Mesodermal cell (in vitro differentiated cells): Measurements from ENCODE around the gene ZCCHC3.

Experiments used
- H3K27ac ChIP-seq: 2 replicates; pipeline ENCODE4 v1.7.0; 2013; ENCODE audit warnings: mild to moderate bottlenecking, low read depth, low read length, moderate library complexity; ENCODE audit not compliant: severe bottlenecking
- H3K36me3 ChIP-seq: 2 replicates; pipeline ENCODE4 v1.7.1; 2013; ENCODE audit warnings: mild to moderate bottlenecking, low read length, moderate library complexity; ENCODE audit not compliant: control insufficient read depth, insufficient read depth
- H3K4me1 ChIP-seq: one replicate; pipeline ENCODE4 v1.7.1; 2013; ENCODE audit warnings: mild to moderate bottlenecking, low read length; ENCODE audit not compliant: insufficient read depth, control insufficient read depth, poor library complexity, severe bottlenecking
- H3K4me3 ChIP-seq: 2 replicates; pipeline ENCODE4 v1.7.0; 2013; ENCODE audit warnings: low read length, control low read depth, mild to moderate bottlenecking; ENCODE audit not compliant: insufficient read depth, poor library complexity, severe bottlenecking; ENCODE audit errors: extremely low read depth
- H3K9me3 ChIP-seq: 2 replicates; pipeline ENCODE4 v1.7.1; 2013; ENCODE audit warnings: mild to moderate bottlenecking, low read length, moderate library complexity; ENCODE audit not compliant: control insufficient read depth
- WGBS, 2 experiments: methylation state at CpG; one replicate each; pipeline ENCODE4 v1.1.5; 2013; ENCODE audit warnings: missing lambda C conversion rate in 2 of 2; ENCODE audit not compliant: insufficient coverage in 2 of 2; 5-methylcytosine and 5-hydroxymethylcytosine counted together

ZCCHC3 gene

DNA sequence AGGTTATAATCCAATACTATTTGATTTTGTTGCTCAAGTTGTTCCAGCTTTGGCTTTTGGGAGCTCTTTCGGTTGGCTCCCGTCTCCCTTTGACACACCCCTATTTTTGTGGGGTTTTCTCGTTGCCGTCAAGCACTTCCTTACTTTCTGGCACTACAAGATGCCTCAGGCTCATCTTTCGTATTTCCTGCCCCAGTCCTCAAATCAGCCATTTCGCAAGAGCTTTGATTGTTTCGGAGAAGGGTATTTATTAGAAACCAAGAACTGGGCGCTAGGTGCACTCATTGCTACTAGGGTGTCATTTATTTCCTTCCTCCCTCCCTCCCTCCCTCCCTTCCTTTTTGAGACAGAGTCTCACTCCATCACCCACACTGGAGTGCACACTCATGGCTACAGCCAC is 14.7 kb downstream of the ZCCHC3 start:
- Histone ChIP-seq H3K36me3 (no peaks in the 10 kb centered on the region), H3K27ac (no peak overlapping the region), H3K4me1 (peaks cover 16% of the 10 kb centered on the region), H3K9me3 (no peaks in the 10 kb centered on the region), H3K4me3 (no peak overlapping the region)
- 97 to 100% methylated on average over 3 to 5 of the region's 8 CpGs for WGBS, 2 experiments

DNA sequence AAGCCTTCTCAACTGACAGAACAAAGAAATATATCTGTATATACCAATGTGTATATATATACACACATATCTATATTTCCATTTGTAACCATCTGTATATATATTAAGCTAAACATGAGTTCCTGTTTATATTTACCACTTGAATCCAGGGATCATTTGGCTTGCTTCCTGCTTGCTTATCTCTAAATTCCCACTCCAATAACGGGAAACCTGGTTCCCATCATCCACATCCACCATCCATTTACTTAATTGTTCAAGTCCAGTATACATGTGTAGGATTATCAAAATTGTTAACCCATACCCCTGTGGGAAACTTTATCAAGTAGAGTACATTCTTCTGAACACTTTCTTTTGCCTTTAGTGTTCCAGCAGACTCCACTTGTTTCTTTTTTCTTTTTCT is 15.5 kb downstream of the ZCCHC3 start:
- H3K27ac ChIP-seq: no peak overlapping the region
- no peaks in the 10 kb centered on the region for H3K9me3 ChIP-seq
- H3K4me1 ChIP-seq: peaks cover 15% of the 10 kb centered on the region
- H3K36me3 ChIP-seq: no peaks in the 10 kb centered on the region
- WGBS, 2 experiments: 100% methylated on average over 1 of the region's 1 CpG; no CpG with 5 or more reads in 1 of the 2 experiments
- H3K4me3 ChIP-seq: no peak overlapping the region

DNA sequence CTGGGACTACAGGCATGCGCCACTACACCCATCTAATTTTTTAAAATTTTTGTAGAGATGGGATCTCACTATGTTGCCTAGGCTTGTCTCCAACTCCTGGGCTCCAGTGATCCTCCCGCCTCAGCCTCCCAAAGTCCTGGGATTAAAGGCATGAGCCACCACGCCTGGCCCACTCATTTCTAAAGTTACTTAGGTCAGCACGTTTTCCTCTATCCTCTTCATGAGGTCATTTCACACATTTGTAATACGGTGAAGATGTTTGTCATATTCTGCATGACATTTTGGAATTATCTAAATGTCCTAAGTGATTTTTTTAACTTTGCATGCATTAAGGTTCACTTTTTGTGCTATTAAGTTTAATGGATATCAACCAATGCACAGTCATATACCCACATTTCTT is 16.0 kb downstream of the ZCCHC3 start:
- 93 to 94% methylated on average over 3 of the region's 5 CpGs for whole genome bisulfite sequencing, 2 experiments
- Histone ChIP-seq H3K9me3 (no peaks in the 10 kb centered on the region), H3K27ac (no peak overlapping the region), H3K36me3 (no peaks in the 10 kb centered on the region), H3K4me3 (no peak overlapping the region), H3K4me1 (peaks cover 10% of the 10 kb centered on the region)

GRCh38 chr20:313948-314347 is 16.6 kb downstream of the ZCCHC3 start:
- H3K4me3 ChIP-seq: no peak overlapping the region
- H3K9me3 ChIP-seq: no peaks in the 10 kb centered on the region
- H3K27ac ChIP-seq: no peak overlapping the region
- H3K4me1 ChIP-seq: peaks cover 5% of the 10 kb centered on the region
- H3K36me3 ChIP-seq: no peaks in the 10 kb centered on the region

DNA sequence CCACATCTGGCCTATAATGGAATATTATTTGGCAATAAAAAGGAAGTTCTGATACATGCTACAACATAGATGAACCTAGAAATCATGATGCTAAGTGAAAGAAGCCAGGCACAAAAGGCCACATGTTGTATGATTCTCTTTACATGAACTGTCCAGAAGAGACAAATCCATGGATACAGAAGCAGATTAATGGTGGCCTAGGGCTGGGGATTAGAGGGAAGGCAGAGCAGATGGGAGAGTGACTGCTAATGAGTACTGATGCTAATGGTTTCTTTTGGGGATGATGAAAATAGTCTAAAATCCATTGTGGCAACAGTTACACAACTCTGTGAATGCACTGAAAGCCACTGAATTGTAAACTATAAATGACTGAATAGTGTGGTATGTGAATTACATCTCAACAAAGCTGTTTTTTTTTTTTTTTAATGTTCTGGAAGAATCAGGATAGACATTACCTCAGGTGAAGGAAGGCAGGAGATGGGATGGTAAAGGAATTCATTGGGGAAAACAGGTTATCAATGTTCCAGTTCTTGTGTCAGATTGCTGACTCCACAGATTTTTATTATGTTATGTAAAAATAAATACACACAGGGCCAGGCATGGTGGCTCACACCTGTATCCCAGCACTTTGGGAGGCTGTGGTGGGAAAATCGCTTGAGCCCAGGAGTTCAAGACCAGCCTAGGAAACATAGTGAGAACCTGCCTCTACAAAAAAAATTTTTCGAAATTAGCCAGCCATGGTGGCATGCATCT is 19.1 kb downstream of the ZCCHC3 start:
- Histone ChIP-seq H3K27ac (no peak overlapping the region), H3K9me3 (peaks cover 4% of the 10 kb centered on the region), H3K4me1 (no peaks in the 10 kb centered on the region), H3K4me3 (no peak overlapping the region), H3K36me3 (peaks cover 4% of the 10 kb centered on the region)
- WGBS, 2 experiments: 91% methylated on average over 2 of the region's 2 CpGs

GRCh38 chr20:324177-325044 is 27.0 kb downstream of the ZCCHC3 start:
- Histone ChIP-seq H3K4me1 (peaks cover 5% of the 10 kb centered on the region), H3K36me3 (peaks cover 18% of the 10 kb centered on the region), H3K27ac (peak overlapping the region; percentile 93), H3K9me3 (peaks cover 4% of the 10 kb centered on the region), H3K4me3 (peak overlapping the region; percentile 71)
- WGBS, 2 experiments: 0% methylated on average over 46 to 51 of the region's 69 CpGs

DNA sequence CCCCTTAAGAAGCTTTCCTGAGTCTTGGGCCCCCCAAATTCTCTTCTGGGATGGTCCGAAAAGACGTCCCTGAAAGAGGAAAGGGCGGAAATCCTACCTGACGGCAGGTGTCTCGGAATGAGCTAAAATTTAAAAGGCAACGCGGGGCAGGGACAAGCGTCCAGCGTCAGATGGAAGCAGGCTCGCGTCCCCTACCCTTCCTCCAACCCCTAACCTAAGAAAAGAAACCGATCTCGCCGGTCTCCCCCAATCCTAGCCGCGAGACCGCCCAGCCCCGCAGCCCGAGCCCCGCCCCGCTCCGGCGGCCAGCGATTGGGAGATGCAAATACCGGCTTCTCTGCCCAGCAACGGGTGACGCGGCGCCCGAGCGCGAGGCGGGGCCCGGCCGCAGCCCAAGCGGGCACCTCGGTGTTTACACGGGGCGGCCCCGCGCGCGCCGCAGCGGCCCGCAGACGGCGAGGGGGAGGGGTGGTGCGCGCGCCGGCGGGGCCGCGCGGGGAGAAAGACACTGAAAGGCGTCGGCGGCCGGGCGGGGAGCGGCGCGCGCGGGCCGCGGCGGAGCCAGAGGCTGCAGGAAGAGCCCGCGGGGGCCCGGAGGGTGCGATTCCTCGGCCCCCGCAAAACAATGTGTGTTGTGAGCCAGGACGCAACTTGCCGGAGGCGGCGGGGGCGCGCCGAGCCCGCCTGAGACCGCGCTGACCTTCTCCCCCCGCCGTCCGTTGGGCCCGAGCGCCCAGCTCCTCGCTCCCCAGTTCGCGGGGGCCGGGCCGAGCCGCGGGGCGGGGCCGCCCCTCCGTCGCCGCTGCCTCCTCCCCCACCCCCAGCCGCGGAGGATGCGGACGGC is 27.9 kb downstream of the ZCCHC3 start, which contains the start of gene SOX12:
SOX12 (plus strand) TSS at position 508 of the 844 bp plus-strand sequence. CDS start 373 bp downstream, outside the sequence.
- Histone ChIP-seq H3K9me3 (peaks cover 3% of the 10 kb centered on the region), H3K4me3 (peak within 1 kb of the TSS; percentile 84), H3K4me1 (peaks cover 12% of the 10 kb centered on the region), H3K27ac (peak within 1 kb of the TSS; percentile 93), H3K36me3 (peaks cover 25% of the 10 kb centered on the region)
- 0% methylated on average over 63 to 88 of the region's 106 CpGs for WGBS, 2 experiments

GRCh38 chr20:325889-326644 is 28.7 kb downstream of the ZCCHC3 start:
- Histone ChIP-seq H3K9me3 (no peaks in the 10 kb centered on the region), H3K4me3 (peak overlapping the region; percentile 84), H3K27ac (peak overlapping the region; percentile 89), H3K4me1 (peaks cover 15% of the 10 kb centered on the region), H3K36me3 (peaks cover 22% of the 10 kb centered on the region)
- WGBS, 2 experiments: 1% methylated on average over 76 to 85 of the region's 103 CpGs

- peak overlapping the region; percentile 84 for H3K4me3 ChIP-seq
- peak overlapping the region; percentile 89 for H3K27ac ChIP-seq
- H3K4me1 ChIP-seq: peaks cover 15% of the 10 kb centered on the region
- no peaks in the 10 kb centered on the region for H3K9me3 ChIP-seq
- WGBS, 2 experiments: 0% methylated on average over 29 to 30 of the region's 38 CpGs
- H3K36me3 ChIP-seq: peaks cover 22% of the 10 kb centered on the region
Measured at GRCh38 chr20:326645-327185, 29.3 kb downstream of the ZCCHC3 start.
